Erythroblast (primary cell): ENCODE results near the gene NXT2.

Source experiments
- GATA1 ChIP-seq: IDR thresholded peaks from 2 replicates; pipeline ENCODE4 v1.6.1; 2011; ENCODE audit warnings: low read depth, mild to moderate bottlenecking, control low read depth, low read length, moderate library complexity
- POLR2A ChIP-seq: IDR thresholded peaks from 2 replicates; pipeline ENCODE4 v1.6.1; 2011; ENCODE audit warnings: mild to moderate bottlenecking, low read length

DNA sequence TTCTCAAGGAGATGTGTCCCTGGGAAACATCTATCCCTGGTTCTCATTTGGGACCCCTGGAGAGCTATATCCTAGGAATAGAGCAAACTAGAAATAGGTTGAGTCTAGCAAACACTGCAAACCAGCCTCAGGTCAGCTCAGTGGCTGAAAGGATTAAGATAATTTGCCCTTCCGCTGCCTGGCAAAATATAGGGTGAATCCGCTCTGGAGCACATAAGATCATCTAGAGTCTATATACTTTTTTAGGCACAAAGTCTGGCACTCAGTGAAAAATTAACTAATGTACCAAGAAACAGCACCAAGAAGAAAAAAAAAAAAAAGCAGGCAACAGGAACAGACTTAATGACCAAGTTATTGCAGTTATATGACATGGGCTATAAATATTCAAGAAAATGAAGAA, 47.5 kb upstream of the NXT2 start:
- TF ChIP-seq POLR2A = no peak
- TF ChIP-seq GATA1 = no peak
